H9 (cell line): ENCODE results near the gene DCDC1. TPM values are rescaled to one million over a fixed set of nuclear protein-coding genes. Genes with fewer than 3 reads are reported as not detected.
A peak's percentile ranks its signal among the peaks of the same experiment; 100 is the strongest.

Experiments used
- DNase-seq: peaks from one replicate; pipeline ENCODE4 v3.0.0-alpha.2; 2017
- H2AFZ ChIP-seq: one replicate; pipeline ENCODE4 v1.6.1; 2013; ENCODE audit warnings: mild to moderate bottlenecking, low read length, control low read depth, moderate library complexity
- H2AK5ac ChIP-seq: 2 replicates; pipeline ENCODE4 v1.6.1; 2013; ENCODE audit warnings: low read length, control low read depth, mixed read lengths; ENCODE audit not compliant: insufficient read length
- H2BK120ac ChIP-seq: one replicate; pipeline ENCODE4 v1.6.1; 2013; ENCODE audit warnings: low read depth, mild to moderate bottlenecking, low read length, control low read depth, inconsistent platforms; ENCODE audit not compliant: poor library complexity, severe bottlenecking
- H2BK12ac ChIP-seq: 2 replicates; pipeline ENCODE4 v1.6.1; 2013; ENCODE audit warnings: low read length, control low read depth, mixed read lengths, low read depth; ENCODE audit not compliant: insufficient read length
- H2BK15ac ChIP-seq: 2 replicates; pipeline ENCODE4 v1.6.1; 2013; ENCODE audit warnings: low read depth, low read length, control low read depth
- H2BK20ac ChIP-seq: one replicate; pipeline ENCODE4 v1.6.1; 2013; ENCODE audit warnings: low read depth, mild to moderate bottlenecking, low read length, control low read depth, inconsistent platforms; ENCODE audit not compliant: poor library complexity, severe bottlenecking
- H2BK5ac ChIP-seq: 2 replicates; pipeline ENCODE4 v1.6.1; 2013; ENCODE audit warnings: low read length, control low read depth, mixed read lengths; ENCODE audit not compliant: insufficient read length
- H3K14ac ChIP-seq: 2 replicates; pipeline ENCODE4 v1.6.1; 2013; ENCODE audit warnings: low read length, control low read depth; ENCODE audit not compliant: insufficient read depth
- H3K18ac ChIP-seq: 2 replicates; pipeline ENCODE4 v1.6.1; 2013; ENCODE audit warnings: low read depth, mild to moderate bottlenecking, mixed read lengths, low read length, control low read depth; ENCODE audit not compliant: insufficient read length
- H3K23ac ChIP-seq: 2 replicates; pipeline ENCODE4 v1.6.1; 2013; ENCODE audit warnings: low read length, control low read depth, mixed read lengths, low read depth; ENCODE audit not compliant: insufficient read length
- H3K23me2 ChIP-seq: 2 replicates; pipeline ENCODE4 v1.6.1; 2013; ENCODE audit warnings: low read depth, mild to moderate bottlenecking, mixed read lengths, low read length, control low read depth; ENCODE audit not compliant: insufficient read length, poor library complexity, severe bottlenecking
- H3K27ac ChIP-seq: 2 replicates; pipeline ENCODE4 v1.5.1; 2013; ENCODE audit warnings: low read length, control low read depth, mixed read lengths, low read depth; ENCODE audit not compliant: insufficient read length
- H3K27me3 ChIP-seq: 2 replicates; pipeline ENCODE4 v1.6.1; 2013; ENCODE audit warnings: low read length, control low read depth, inconsistent platforms; ENCODE audit not compliant: insufficient read depth
- H3K4ac ChIP-seq: 2 replicates; pipeline ENCODE4 v1.6.1; 2013; ENCODE audit warnings: low read depth, mild to moderate bottlenecking, control low read depth, inconsistent platforms, low read length, moderate library complexity
- H3K4me1 ChIP-seq: 2 replicates; pipeline ENCODE4 v1.6.1; 2013; ENCODE audit warnings: low read length, control low read depth, inconsistent platforms; ENCODE audit not compliant: insufficient read depth
- H3K4me2 ChIP-seq: 2 replicates; pipeline ENCODE4 v1.6.1; 2013; ENCODE audit warnings: low read length, control low read depth, mixed read lengths; ENCODE audit not compliant: insufficient read length, insufficient read depth
- H3K56ac ChIP-seq: 2 replicates; pipeline ENCODE4 v1.6.1; 2013; ENCODE audit warnings: low read depth, mild to moderate bottlenecking, mixed read lengths, low read length, control low read depth; ENCODE audit not compliant: insufficient read length
- H3K79me1 ChIP-seq: 2 replicates; pipeline ENCODE4 v1.6.1; 2013; ENCODE audit warnings: low read depth, mild to moderate bottlenecking, moderate library complexity, low read length, control low read depth, inconsistent platforms; ENCODE audit not compliant: insufficient read depth, poor library complexity, severe bottlenecking
- H3K79me2 ChIP-seq: 2 replicates; pipeline ENCODE4 v1.6.1; 2013; ENCODE audit warnings: low read length, control low read depth, inconsistent platforms; ENCODE audit not compliant: insufficient read depth
- H3K9ac ChIP-seq: 2 replicates; pipeline ENCODE4 v1.6.1; 2013; ENCODE audit warnings: low read length, control low read depth, mixed read lengths; ENCODE audit not compliant: insufficient read length; ENCODE audit errors: extremely low read depth
- H3K9me3 ChIP-seq: one replicate; pipeline ENCODE4 v1.6.1; 2013; ENCODE audit warnings: low read depth, low read length, inconsistent platforms; ENCODE audit not compliant: control insufficient read depth
- H3T11ph ChIP-seq: one replicate; pipeline ENCODE4 v1.6.1; 2013; ENCODE audit warnings: mild to moderate bottlenecking, low read length, control low read depth, inconsistent platforms
- H4K20me1 ChIP-seq: one replicate; pipeline ENCODE4 v1.6.1; 2013; ENCODE audit not compliant: control insufficient read depth, insufficient read length, insufficient read depth
- H4K5ac ChIP-seq: 2 replicates; pipeline ENCODE4 v1.6.1; 2013; ENCODE audit warnings: low read depth, mild to moderate bottlenecking, mixed read lengths, low read length, control low read depth; ENCODE audit not compliant: insufficient read length
- H4K8ac ChIP-seq: replicated peaks from 2 replicates; pipeline ENCODE4 v1.6.1; 2013; ENCODE audit warnings: low read length, control low read depth, mixed read lengths, low read depth; ENCODE audit not compliant: insufficient read length
- H4K91ac ChIP-seq: 2 replicates; pipeline ENCODE4 v1.6.1; 2013; ENCODE audit warnings: low read depth, mild to moderate bottlenecking, moderate library complexity, mixed read lengths, low read length, control low read depth; ENCODE audit not compliant: insufficient read length
- H3K27ac Mint-ChIP-seq, 3 experiments: 2 replicates in 2 of 3; 3 replicates in 1 of 3; pipeline ENCODE4 v1.8.0; 2020 to 2021; ENCODE audit warnings: mixed read lengths in 3 of 3, mild to moderate bottlenecking in 1 of 3, moderate library complexity in 1 of 3
- H3K27me3 Mint-ChIP-seq: 2 replicates; pipeline ENCODE4 v1.8.0; 2021; ENCODE audit warnings: low read depth, mild to moderate bottlenecking, moderate library complexity, mixed read lengths
- H3K36me3 Mint-ChIP-seq, 3 experiments: 2 replicates in 2 of 3; 3 replicates in 1 of 3; pipeline ENCODE4 v1.8.0; 2020 to 2021; ENCODE audit warnings: low read depth in 3 of 3, mixed read lengths in 3 of 3; ENCODE audit not compliant: insufficient read depth in 1 of 3
- H3K4me1 Mint-ChIP-seq, 2 experiments: 2 replicates each; pipeline ENCODE4 v1.8.0; 2020; ENCODE audit warnings: mixed read lengths in 2 of 2
- H3K4me3 Mint-ChIP-seq, 2 experiments: 2 replicates in 1 of 2; 3 replicates in 1 of 2; pipeline ENCODE4 v1.8.0; 2020 to 2021; ENCODE audit warnings: mild to moderate bottlenecking in 2 of 2, mixed read lengths in 2 of 2, moderate library complexity in 1 of 2
- H3K9me3 Mint-ChIP-seq, 2 experiments: 2 replicates in 1 of 2; 3 replicates in 1 of 2; pipeline ENCODE4 v1.8.0; 2020; ENCODE audit warnings: mild to moderate bottlenecking in 2 of 2, mixed read lengths in 2 of 2, moderate library complexity in 1 of 2
- CTCF ChIP-seq: fragments of 200-600 bp; sonication (generic); conservative IDR thresholded peaks from 3 replicates; pipeline ENCODE4 v1.8.0; 2021; ENCODE audit warnings: antibody characterized with exemption, mild to moderate bottlenecking
- WGBS: extraction: QIAGEN DNeasy Blood & Tissue Kit; methylation state at CpG from one replicate; pipeline ENCODE4 v1.1.7; 2013; ENCODE audit warnings: missing lambda C conversion rate, low lambda C conversion rate, mixed read lengths; ENCODE audit not compliant: insufficient read length; ENCODE audit errors: extremely low coverage; 5-methylcytosine and 5-hydroxymethylcytosine counted together
- total RNA-seq: library from RNA; stranded (reverse); gene quantifications from 2 replicates; pipeline ENCODE4 v1.2.1, GENCODE V29; 2021

The DCDC1 gene
- total RNA-seq, 1 experiment from 2014 or later = 0.09 TPM

- H3K56ac ChIP-seq = no peak overlapping the region
- no peak for DNase-seq
- no peak overlapping the region for H3T11ph ChIP-seq
- H3K79me2 ChIP-seq = no peaks in the 10 kb centered on the region
- H3K79me1 ChIP-seq = no peaks in the 10 kb centered on the region
- no peak overlapping the region for H3K4ac ChIP-seq
- no peak overlapping the region for H4K91ac ChIP-seq
- H3K14ac ChIP-seq = no peak overlapping the region
- H3K9ac ChIP-seq = no peak overlapping the region
- H3K27ac ChIP-seq = no peak overlapping the region
- no peak overlapping the region for H2BK120ac ChIP-seq
- Mint-ChIP-seq H3K36me3 (no peaks in the 10 kb centered on the region; a peak in 1 of 7 replicates), H3K9me3 (no peaks in the 10 kb centered on the region), H3K27me3 (peaks cover 2% of the 10 kb centered on the region; the same call in 1 of the 2 replicates), H3K4me1 (peaks cover 36 to 44% of the 10 kb centered on the region in 2 experiments), H3K27ac (peak overlapping the region in 1 of 3 experiments; percentile 29; a peak in 1 of 7 replicates), H3K4me3 (no peak overlapping the region)
- H2BK12ac ChIP-seq = no peak overlapping the region
- H3K4me2 ChIP-seq = no peak overlapping the region
- H4K5ac ChIP-seq = no peak overlapping the region
- no peak overlapping the region for H3K23ac ChIP-seq
- H3K27me3 ChIP-seq = no peaks in the 10 kb centered on the region
- H2BK15ac ChIP-seq = no peak overlapping the region
- no peaks in the 10 kb centered on the region for H3K9me3 ChIP-seq
- no CpG with 5 or more reads among the region's 2 CpGs for WGBS
- no peak for TF ChIP-seq CTCF
- H3K23me2 ChIP-seq = no peaks in the 10 kb centered on the region
- peaks cover 2% of the 10 kb centered on the region; the same call in 1 of the 2 replicates for H3K4me1 ChIP-seq
- no peak overlapping the region for H2BK5ac ChIP-seq
- H2AFZ ChIP-seq = no peak overlapping the region
- no peak overlapping the region for H2AK5ac ChIP-seq
- no peak overlapping the region for H2BK20ac ChIP-seq
- no peak overlapping the region for H3K18ac ChIP-seq
- no peaks in the 10 kb centered on the region for H4K20me1 ChIP-seq
- H4K8ac ChIP-seq = no peak overlapping the region
Measured at GRCh38 chr11:30860146-30860545, 509.4 kb downstream of the DCDC1 start.
